Measurements from ENCODE around the gene OSCP1. TPM values are rescaled to one million over a fixed set of nuclear protein-coding genes. Genes with fewer than 3 reads are reported as not detected.

Gene OSCP1
- total RNA-seq, 1 experiment from 2014 or later, result 3.8 TPM

GRCh38 chr1:36481771-36482723 lies 31.8 kb upstream of the OSCP1 start:
- intact Hi-C loops (cut with micrococcal nuclease), result no loop called here
- Histone ChIP-seq H3K4me2 (ENCODE audit: low read length) (no peak overlapping the region), H3K9me2 (replicated peaks; ENCODE audit: low read length) (no peaks in the 10 kb centered on the region), H3K79me2 (ENCODE audit: low read length) (no peaks in the 10 kb centered on the region), H3F3A (ENCODE audit: low read length, unreplicated experiment) (no peaks in the 10 kb centered on the region), H3K4me1 (ENCODE audit: insufficient read depth, low read length) (peaks cover 9% of the 10 kb centered on the region), H3K9me3 (ENCODE audit: low read length) (no peaks in the 10 kb centered on the region), H3K9ac (ENCODE audit: low read length) (no peak overlapping the region), H3K36me3 (ENCODE audit: low read depth, low read length) (no peaks in the 10 kb centered on the region), H2AFZ (ENCODE audit: low read length) (no peak overlapping the region), H3K27me3 (ENCODE audit: low read length) (no peaks in the 10 kb centered on the region), H4K20me1 (ENCODE audit: low read length) (no peaks in the 10 kb centered on the region), H3K27ac (ENCODE audit: low read length) (no peak overlapping the region), H3K4me3 (ENCODE audit: low read length) (no peak overlapping the region)
- ChIA-PET CTCF (no interaction called here), POLR2A (ENCODE audit: unreplicated experiment) (no interaction called here)
- BruUV-seq (replicated peaks), result no TSS peak
- ATAC-seq, result no peak
- TF ChIP-seq CTCF (conservative IDR thresholded peaks at IDR 0.05; ENCODE audit: low read depth, low read length), result no peak
- TF ChIP-seq EZH2phosphoT487 (IDR thresholded peaks at IDR 0.05; ENCODE audit: borderline replicate concordance, low read length), result no peak
- TF ChIP-seq EZH2 (IDR thresholded peaks at IDR 0.05; ENCODE audit: low read length, unreplicated experiment), result no peak
- no peak for DNase-seq

- Histone ChIP-seq H3K9me3 (ENCODE audit: low read length) (no peaks in the 10 kb centered on the region), H3K79me2 (ENCODE audit: low read length) (no peaks in the 10 kb centered on the region), H3K27me3 (ENCODE audit: low read length) (no peaks in the 10 kb centered on the region), H3F3A (ENCODE audit: low read length, unreplicated experiment) (no peaks in the 10 kb centered on the region), H3K36me3 (ENCODE audit: low read depth, low read length) (no peaks in the 10 kb centered on the region), H2AFZ (ENCODE audit: low read length) (no peak overlapping the region), H3K4me3 (ENCODE audit: low read length) (no peak overlapping the region), H3K9me2 (replicated peaks; ENCODE audit: low read length) (no peaks in the 10 kb centered on the region), H4K20me1 (ENCODE audit: low read length) (no peaks in the 10 kb centered on the region), H3K27ac (ENCODE audit: low read length) (no peak overlapping the region), H3K4me1 (ENCODE audit: insufficient read depth, low read length) (no peaks in the 10 kb centered on the region), H3K9ac (ENCODE audit: low read length) (no peak overlapping the region), H3K4me2 (ENCODE audit: low read length) (no peak overlapping the region)
- ChIA-PET POLR2A (ENCODE audit: unreplicated experiment) (no interaction called here), CTCF (no interaction called here)
- DNase-seq (no peak), ATAC-seq (no peak)
- intact Hi-C loops (cut with micrococcal nuclease), result no loop called here
- TF ChIP-seq CTCF (conservative IDR thresholded peaks at IDR 0.05; ENCODE audit: low read depth, low read length) (no peak), EZH2 (IDR thresholded peaks at IDR 0.05; ENCODE audit: low read length, unreplicated experiment) (no peak), EZH2phosphoT487 (IDR thresholded peaks at IDR 0.05; ENCODE audit: borderline replicate concordance, low read length) (no peak)
- no TSS peak for BruUV-seq (replicated peaks)
Measured at GRCh38 chr1:36481091-36481490, 30.8 kb upstream of the OSCP1 start.

- CTCF ChIA-PET, result no interaction called here
- Histone ChIP-seq H3K27ac (ENCODE audit: low read length) (no peak overlapping the region), H3K79me2 (ENCODE audit: low read length) (no peaks in the 10 kb centered on the region), H3K36me3 (ENCODE audit: low read depth, low read length) (no peaks in the 10 kb centered on the region), H3F3A (ENCODE audit: low read length, unreplicated experiment) (no peaks in the 10 kb centered on the region), H3K4me1 (ENCODE audit: insufficient read depth, low read length) (no peaks in the 10 kb centered on the region), H2AFZ (ENCODE audit: low read length) (no peak overlapping the region), H3K4me3 (ENCODE audit: low read length) (no peak overlapping the region), H3K9me3 (ENCODE audit: low read length) (no peaks in the 10 kb centered on the region), H3K9me2 (replicated peaks; ENCODE audit: low read length) (no peaks in the 10 kb centered on the region), H3K9ac (ENCODE audit: low read length) (no peak overlapping the region), H3K4me2 (ENCODE audit: low read length) (no peak overlapping the region), H4K20me1 (ENCODE audit: low read length) (no peaks in the 10 kb centered on the region), H3K27me3 (ENCODE audit: low read length) (no peaks in the 10 kb centered on the region)
- DNase-seq (no peak), ATAC-seq (no peak)
- TF ChIP-seq EZH2 (IDR thresholded peaks at IDR 0.05; ENCODE audit: low read length, unreplicated experiment) (no peak), EZH2phosphoT487 (IDR thresholded peaks at IDR 0.05; ENCODE audit: borderline replicate concordance, low read length) (no peak), CTCF (conservative IDR thresholded peaks at IDR 0.05; ENCODE audit: low read depth, low read length) (no peak)
- POLR2A ChIA-PET (ENCODE audit: unreplicated experiment), result no interaction called here
- intact Hi-C loops (cut with micrococcal nuclease), result no loop called here
- BruUV-seq (replicated peaks), result no TSS peak
Measured at GRCh38 chr1:36480161-36480560, 29.9 kb upstream of the OSCP1 start.

Measured in PC-3 (cell line).